ENCODE measurements around the gene GGA1. TPM values are rescaled to one million over a fixed set of nuclear protein-coding genes. Genes with fewer than 3 reads are reported as not detected.
"Not testable (repeated sequence)": the region's sequence is repeated elsewhere in the genome, so short reads cannot be mapped to it uniquely, and the experiment has no call there.

Gene GGA1
- total RNA-seq, 1 donor from 2014 or later = 80.2 TPM

- DNase-seq (ENCODE audit: extremely low spot score, unreplicated experiment) = no peak
- H3K27ac Mint-ChIP-seq = no peak overlapping the region
- no peak overlapping the region for H3K4me3 Mint-ChIP-seq
- H3K4me1 Mint-ChIP-seq (ENCODE audit: unreplicated experiment) = no peaks in the 10 kb centered on the region
- H3K27me3 Mint-ChIP-seq = no peaks in the 10 kb centered on the region
- no peak for TF ChIP-seq CTCF (conservative IDR thresholded peaks at IDR 0.05)
- H3K36me3 Mint-ChIP-seq = no peaks in the 10 kb centered on the region
- H3K9me3 Mint-ChIP-seq = no peaks in the 10 kb centered on the region
Observed at GRCh38 chr22:37581504-37581903, 27.1 kb upstream of the GGA1 start.

DNA sequence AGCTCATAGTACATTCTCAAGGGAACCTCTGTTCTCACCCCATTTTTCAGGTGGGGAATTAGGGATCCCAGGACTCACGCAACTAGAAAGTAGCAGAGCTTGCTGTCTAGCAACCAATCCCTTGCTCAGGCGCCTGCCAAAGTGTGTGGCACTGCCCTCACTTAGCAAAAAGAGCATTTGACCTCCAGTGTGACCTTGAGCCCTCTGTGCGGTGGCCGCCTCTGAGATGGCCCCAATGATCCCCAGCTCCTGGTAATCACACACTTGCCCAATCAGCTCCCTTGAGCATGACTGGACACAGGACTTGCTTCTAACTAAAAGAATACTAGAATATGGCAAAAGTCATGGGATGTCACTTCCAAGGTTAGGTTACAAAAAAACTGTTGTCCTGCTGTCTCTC, 26.1 kb upstream of the GGA1 start:
- TF ChIP-seq CTCF (conservative IDR thresholded peaks at IDR 0.05) = no peak
- H3K9me3 Mint-ChIP-seq = no peaks in the 10 kb centered on the region
- H3K4me3 Mint-ChIP-seq = no peak overlapping the region
- H3K36me3 Mint-ChIP-seq = no peaks in the 10 kb centered on the region
- no peak for DNase-seq (ENCODE audit: extremely low spot score, unreplicated experiment)
- no peaks in the 10 kb centered on the region for H3K27me3 Mint-ChIP-seq
- no peaks in the 10 kb centered on the region for H3K4me1 Mint-ChIP-seq (ENCODE audit: unreplicated experiment)
- no peak overlapping the region for H3K27ac Mint-ChIP-seq

DNA sequence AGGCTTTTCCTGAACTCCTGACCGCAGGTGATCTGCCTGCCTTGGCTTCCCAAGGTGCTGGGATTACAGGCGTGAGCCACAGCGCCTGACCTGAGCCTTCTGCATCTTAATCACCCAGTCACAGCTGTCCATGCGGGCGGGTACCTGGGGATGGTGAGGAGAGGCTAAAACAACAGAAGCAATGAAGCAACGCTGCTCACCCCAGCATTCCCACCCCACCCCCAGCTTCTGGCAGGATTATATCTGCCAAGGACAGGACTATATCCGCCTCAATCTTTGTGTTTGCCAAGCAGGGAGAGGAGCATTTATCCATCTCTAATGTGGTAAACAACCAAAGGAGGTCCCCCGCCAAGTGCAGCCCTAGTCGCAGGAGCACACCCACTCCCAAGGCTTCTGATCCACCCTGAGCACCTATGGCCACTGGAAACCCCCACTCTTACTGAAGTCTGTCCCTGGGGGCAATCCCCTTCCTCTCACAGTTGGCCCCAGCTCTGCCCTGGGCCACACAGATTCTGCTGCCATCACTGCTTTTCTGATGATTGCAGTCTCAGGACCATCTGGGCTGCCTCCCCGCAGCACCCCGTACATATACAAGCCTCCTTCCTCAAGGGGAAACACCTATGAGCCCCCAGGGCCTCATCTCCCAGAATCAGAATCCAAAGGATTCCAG, 20.0 kb upstream of the GGA1 start:
- H3K36me3 Mint-ChIP-seq = no peaks in the 10 kb centered on the region
- no peak for DNase-seq (ENCODE audit: extremely low spot score, unreplicated experiment)
- no peak overlapping the region for H3K27ac Mint-ChIP-seq
- peaks cover 3% of the 10 kb centered on the region for H3K27me3 Mint-ChIP-seq
- no peaks in the 10 kb centered on the region for H3K9me3 Mint-ChIP-seq
- H3K4me3 Mint-ChIP-seq = no peak overlapping the region
- TF ChIP-seq CTCF (conservative IDR thresholded peaks at IDR 0.05) = no peak
- H3K4me1 Mint-ChIP-seq (ENCODE audit: unreplicated experiment) = peaks cover 6% of the 10 kb centered on the region

- Mint-ChIP-seq H3K9me3 (no peaks in the 10 kb centered on the region), H3K27me3 (peaks cover 3% of the 10 kb centered on the region), H3K27ac (no peak overlapping the region), H3K36me3 (no peaks in the 10 kb centered on the region), H3K4me1 (ENCODE audit: unreplicated experiment) (peaks cover 6% of the 10 kb centered on the region), H3K4me3 (no peak overlapping the region)
- TF ChIP-seq CTCF (conservative IDR thresholded peaks at IDR 0.05) = no peak
- no peak for DNase-seq (ENCODE audit: extremely low spot score, unreplicated experiment)
Observed at GRCh38 chr22:37589636-37590035, 19.0 kb upstream of the GGA1 start.

DNA sequence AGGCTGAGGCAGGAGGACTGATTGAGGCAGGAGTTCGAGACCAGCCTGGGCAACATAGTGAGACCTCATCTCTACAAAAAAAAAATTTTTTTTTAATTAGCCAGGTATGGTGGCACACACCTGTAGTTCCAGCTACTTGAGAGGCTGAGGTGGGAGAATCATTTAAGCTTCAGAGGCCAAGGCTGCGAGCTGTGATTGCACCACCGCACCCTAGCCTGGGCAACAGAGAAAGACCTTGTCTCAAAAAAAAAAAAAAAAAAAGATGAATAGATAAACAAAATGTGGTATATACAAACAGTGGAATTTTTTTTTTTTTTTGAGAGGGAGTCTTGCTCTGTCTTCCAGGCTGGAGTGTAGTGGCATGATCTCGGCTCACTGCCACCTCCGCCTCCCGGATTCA, 17.6 kb upstream of the GGA1 start:
- H3K9me3 Mint-ChIP-seq; H3K4me3 Mint-ChIP-seq; H3K27ac Mint-ChIP-seq; H3K4me1 Mint-ChIP-seq (ENCODE audit: unreplicated experiment); H3K27me3 Mint-ChIP-seq; H3K36me3 Mint-ChIP-seq; DNase-seq (ENCODE audit: extremely low spot score, unreplicated experiment): not testable (repeated sequence)

GRCh38 chr22:37591823-37592404, 16.7 kb upstream of the GGA1 start:
- Mint-ChIP-seq H3K36me3 (no peaks in the 10 kb centered on the region), H3K4me3 (peak overlapping the region; percentile 85)

More at GRCh38 chr22:37591823-37592404, 16.7 kb upstream of the GGA1 start:
- no peak for DNase-seq (ENCODE audit: extremely low spot score, unreplicated experiment)
- TF ChIP-seq CTCF (conservative IDR thresholded peaks at IDR 0.05) = no peak
- Mint-ChIP-seq H3K27ac (peak overlapping the region; percentile 48), H3K4me1 (ENCODE audit: unreplicated experiment) (peaks cover 6% of the 10 kb centered on the region), H3K9me3 (no peaks in the 10 kb centered on the region), H3K27me3 (peaks cover 3% of the 10 kb centered on the region)
